Heart left ventricle (tissue), 16 donors: ENCODE measurements around the gene YIF1B. TPM values are rescaled to one million over a fixed set of nuclear protein-coding genes. Genes with fewer than 3 reads are reported as not detected.

Experiments
- ATAC-seq, 4 donors: fragments of 200-7000 bp; cut with Tn5 transposase; one replicate each; pipeline ENCODE4 v1.9.1; 2020 to 2022; ENCODE audit warnings: moderate library complexity in 4 of 4, mild to moderate bottlenecking in 3 of 4, moderate number of reproducible peaks in 1 of 4
- DNase-seq, 5 donors: peaks; one replicate each; pipeline ENCODE4 v3.0.0-alpha.2; 2020
- H3K27ac ChIP-seq, 12 donors: fragments of 200-600 bp; sonication (generic) in 4 of 12; one replicate each; pipeline versions ENCODE4 v1.5.0 to v1.8.0; 2016 to 2022; ENCODE audit warnings: mild to moderate bottlenecking in 2 of 12
- H3K27me3 ChIP-seq, 9 donors: fragments of 200-600 bp; sonication (generic) in 2 of 9; one replicate each; pipeline versions ENCODE4 v1.5.1 to v1.8.0; 2016 to 2022; ENCODE audit warnings: mild to moderate bottlenecking in 3 of 9
- H3K36me3 ChIP-seq, 9 donors: fragments of 200-600 bp; sonication (generic) in 2 of 9; one replicate each; pipeline versions ENCODE4 v1.5.0 to v1.8.0; 2018 to 2022; ENCODE audit warnings: mild to moderate bottlenecking in 2 of 9
- H3K4me1 ChIP-seq, 12 donors: fragments of 200-600 bp; sonication (generic) in 4 of 12; one replicate each; pipeline versions ENCODE4 v1.5.0 to v1.8.0; 2016 to 2022; ENCODE audit warnings: mild to moderate bottlenecking in 3 of 12
- H3K4me3 ChIP-seq, 12 donors: fragments of 200-600 bp; sonication (generic) in 4 of 12; one replicate each; pipeline versions ENCODE4 v1.5.0 to v1.8.0; 2017 to 2022; ENCODE audit warnings: mild to moderate bottlenecking in 9 of 12, moderate library complexity in 4 of 12
- H3K9me3 ChIP-seq, 12 donors: fragments of 200-600 bp; sonication (generic) in 4 of 12; one replicate each; pipeline versions ENCODE4 v1.5.0 to v1.8.0; 2016 to 2022; ENCODE audit warnings: mild to moderate bottlenecking in 1 of 12
- CTCF ChIP-seq, 12 donors: fragments of 200-600 bp; sonication (generic) in 4 of 12; IDR thresholded peaks; one replicate each; pipeline versions ENCODE4 v1.5.0 to v1.8.0; 2018 to 2022; ENCODE audit warnings: antibody characterized with exemption in 12 of 12, mild to moderate bottlenecking in 5 of 12
- POLR2A ChIP-seq, 2 donors: fragments of 450-650 bp; IDR thresholded peaks; one replicate each; pipeline ENCODE4 v1.6.1; 2017; ENCODE audit warnings: antibody characterized with exemption in 2 of 2, mild to moderate bottlenecking in 2 of 2, moderate library complexity in 2 of 2
- WGBS, 4 donors: extraction: QIAGEN DNeasy Blood & Tissue Kit in 2 of 4; methylation state at CpG; one replicate each; pipeline versions ENCODE4 v1.1.5 to v1.1.7; 2013 to 2018; 5-methylcytosine and 5-hydroxymethylcytosine counted together
- intact Hi-C, 10 donors: fragments of 100-400 bp; cut with DNase I; formaldehyde crosslinking; loops; one replicate each; pipeline versions ENCODE4 v1.11.1 to v1.14.2; 2022
- polyA plus RNA-seq, 2 donors: library from polyadenylated mRNA; stranded (reverse); fragments of 200-250 nt; gene quantifications; one replicate each; pipeline ENCODE4 v1.2.3, GENCODE V29; 2013
- total RNA-seq, 9 donors: library from RNA; depleted of rRNA in 2 of 9; stranded (reverse); fragments of >200 nt in 2 of 9; fragmentation: NEBNext Ultra II Directional in 3 of 9; extraction: Animal tissue kit (Norgen Biotek cat#: 25700) in 3 of 9; gene quantifications; one replicate each; pipeline versions ENCODE4 v1.1.0 to v1.2.4, GENCODE V29; 2016 to 2023
- donor health status: ischemic (EF 13 %, LVEDD 7.1; RV severe dilation, severe dysfunction).
- donor health status: healthy with polysubstance abuse.
- donor health status: DM: no; HTN: yes; CAD: no.
- donor health status: DM: no; HTN: no; CAD: no.
- donor health status: ischemic (EF 25% LVEDD 6.9; RV normal size, moderate dysfunction).
- donor health status: ischemic (EF 25% LVEDD 5.7; RV mildly dilated, moderate dysfunction).
- donor health status: healthy.
- donor health status: DM: yes; HTN: yes; CAD: no.
- donor health status: ischemic (EF 35%, LVEDD 5.7; RV mildly dilated, moderate dysfunction).
- donor health status: nonischemic (EF 11% LVEDD 7.7; RV severe dilation, severe dysfunction).
- donor health status: DM: yes; HTN: yes; CAD: no.
- donor health status: PGD.
- donor health status: ischemic (EF 29% LVEDD 5.4; RV normal size, mild dysfunction).
- donor health status: nonischemic (EF 23%, LVEDD 6.1; RV moderate dilation, normal function).

Gene YIF1B
- total and polyA plus RNA-seq, 11 donors: 26.4 to 113 (median 32.5) TPM

DNA sequence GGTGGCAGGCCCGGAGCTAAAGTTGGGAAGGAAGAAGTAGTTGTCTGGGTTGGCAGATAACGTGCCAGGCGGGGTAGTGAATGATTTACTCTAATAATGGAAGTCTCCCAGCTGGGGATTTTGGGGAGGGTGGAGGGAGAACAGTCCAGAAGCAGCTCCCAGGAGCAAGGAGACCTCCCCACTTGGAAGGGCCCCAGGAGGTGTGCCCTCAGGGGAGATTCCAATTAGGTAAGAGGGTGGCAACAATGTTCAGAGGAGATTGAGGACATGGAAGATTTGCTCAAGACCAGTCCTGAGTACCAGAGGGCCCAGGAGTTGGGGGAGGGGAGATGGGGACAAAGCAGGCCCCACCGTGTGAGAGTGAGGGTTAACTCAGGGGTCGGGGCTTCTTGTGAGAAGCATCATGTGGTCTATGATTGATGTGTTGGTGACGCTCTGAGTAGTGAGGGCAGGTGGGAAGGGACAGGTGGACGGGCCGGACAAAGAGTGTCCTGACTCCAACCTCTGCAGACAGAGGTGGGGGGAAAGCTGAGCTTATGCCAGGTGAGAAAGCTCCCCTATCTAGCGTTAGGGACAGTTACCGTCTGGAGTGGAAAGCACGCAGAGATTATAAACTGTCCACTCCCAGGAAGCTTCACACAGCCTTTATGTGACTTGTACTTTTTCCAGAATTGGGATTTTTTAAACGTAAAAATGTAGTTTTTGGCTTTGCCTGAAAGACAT lies 47.8 kb downstream of the YIF1B start:
- TF ChIP-seq POLR2A (IDR thresholded peaks at IDR 0.05) (no peak), CTCF (IDR thresholded peaks at IDR 0.05) (no peak)
- no peaks in the 10 kb centered on the region for H3K27me3 ChIP-seq
- H3K4me1 ChIP-seq: peaks cover 4 to 21% (median 11%) of the 10 kb centered on the region in 12 donors
- 70 to 86% (median 81%) methylated on average over 12 of the region's 12 CpGs for WGBS, 4 donors
- H3K27ac ChIP-seq: no peak overlapping the region
- H3K4me3 ChIP-seq: no peak overlapping the region
- ATAC-seq (no peak), DNase-seq (no peak)
- intact Hi-C loops: no loop called here
- H3K36me3 ChIP-seq: no peaks in the 10 kb centered on the region
- no peaks in the 10 kb centered on the region for H3K9me3 ChIP-seq

- DNase-seq (no peak), ATAC-seq (no peak)
- peaks cover 4 to 21% (median 11%) of the 10 kb centered on the region in 12 donors for H3K4me1 ChIP-seq
- no peak overlapping the region for H3K4me3 ChIP-seq
- TF ChIP-seq POLR2A (IDR thresholded peaks at IDR 0.05): no peak
- no peak for TF ChIP-seq CTCF (IDR thresholded peaks at IDR 0.05)
- WGBS, 4 donors: 83 to 84% (median 84%) methylated on average over 11 to 12 of the region's 12 CpGs
- H3K27ac ChIP-seq: no peak overlapping the region
- H3K27me3 ChIP-seq: no peaks in the 10 kb centered on the region
- H3K9me3 ChIP-seq: no peaks in the 10 kb centered on the region
- H3K36me3 ChIP-seq: no peaks in the 10 kb centered on the region
- intact Hi-C loops: no loop called here
Observed at GRCh38 chr19:38266981-38267597, 48.7 kb downstream of the YIF1B start.

DNA sequence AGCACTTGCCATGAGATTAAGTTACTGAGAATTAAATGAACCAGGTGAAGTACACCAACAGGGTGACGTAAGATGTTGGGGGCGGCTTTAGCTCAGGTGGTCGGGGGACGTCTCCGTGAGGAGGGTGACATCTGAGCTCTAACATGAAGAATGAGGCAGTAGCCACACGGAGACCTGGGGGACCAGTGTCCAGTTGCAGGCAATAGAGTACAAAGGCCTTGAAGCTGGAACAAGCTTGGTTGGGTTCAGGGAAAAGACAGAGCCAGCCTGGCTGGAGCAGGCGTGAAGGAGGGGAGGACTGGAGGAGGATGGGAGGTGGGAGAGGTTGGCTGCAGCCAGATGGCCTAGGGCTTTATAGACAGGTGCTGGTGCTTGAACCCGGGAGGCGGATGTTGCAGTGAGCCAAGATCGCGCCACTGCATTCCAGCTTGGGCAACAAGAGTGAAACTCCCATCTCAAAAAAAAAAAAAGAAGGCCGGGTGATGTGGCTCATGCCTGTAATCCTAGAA lies 49.8 kb downstream of the YIF1B start:
- Histone ChIP-seq H3K27ac (peak overlapping the region in 1 of 12 donors; percentile 89), H3K36me3 (no peaks in the 10 kb centered on the region), H3K27me3 (no peaks in the 10 kb centered on the region), H3K4me3 (peak overlapping the region in 1 of 12 donors; percentile 75), H3K9me3 (no peaks in the 10 kb centered on the region), H3K4me1 (peaks cover 4 to 21% (median 11%) of the 10 kb centered on the region in 12 donors)
- no peak for TF ChIP-seq CTCF (IDR thresholded peaks at IDR 0.05)
- TF ChIP-seq POLR2A (IDR thresholded peaks at IDR 0.05): no peak
- DNase-seq: no peak
- ATAC-seq: no peak
- intact Hi-C loops: no loop called here
- 92 to 96% (median 95%) methylated on average over 12 of the region's 12 CpGs for WGBS, 4 donors

DNA sequence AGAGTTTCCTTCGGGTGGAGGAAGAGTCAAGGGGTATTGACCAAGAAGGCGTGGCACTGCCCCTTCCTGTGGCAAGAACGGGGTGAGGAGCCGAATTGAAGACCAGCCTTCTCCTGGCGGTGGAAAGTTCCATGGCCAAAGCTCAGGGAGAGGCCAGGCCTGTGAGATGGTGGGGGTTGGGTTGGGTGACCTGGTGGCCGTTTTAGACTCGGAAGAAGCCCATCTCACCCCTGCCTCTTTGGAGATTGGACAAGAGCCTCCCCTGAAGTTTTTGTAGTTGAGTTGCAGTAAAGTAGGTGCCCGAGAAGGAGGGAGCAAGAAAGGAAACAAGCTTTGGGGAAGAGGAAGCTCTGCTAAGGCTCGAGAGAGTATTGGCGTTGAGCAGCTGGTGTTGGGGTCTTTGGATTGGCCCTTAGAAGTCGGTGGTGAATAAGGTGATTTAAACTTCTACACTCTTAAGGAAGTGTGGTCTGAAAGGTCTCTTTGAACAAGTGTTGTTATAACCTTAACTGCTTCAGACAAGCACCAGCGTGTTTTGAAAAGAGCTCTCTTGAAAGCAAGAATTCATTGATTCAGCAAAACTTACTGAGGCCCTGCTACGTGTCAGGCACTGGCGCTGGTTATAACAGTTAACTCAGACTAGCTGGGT lies 50.4 kb downstream of the YIF1B start:
- ATAC-seq (peak in 3 of 4 donors; percentile 9 to 21 (median 18)), DNase-seq (no peak)
- peak overlapping the region in 8 of 12 donors; percentile 53 to 75 (median 62) for H3K4me3 ChIP-seq
- H3K27ac ChIP-seq: peak overlapping the region in 3 of 12 donors; percentile 3 to 89 (median 64)
- H3K9me3 ChIP-seq: no peaks in the 10 kb centered on the region
- 79 to 85% (median 81%) methylated on average over 14 of the region's 14 CpGs for WGBS, 4 donors
- TF ChIP-seq POLR2A (IDR thresholded peaks at IDR 0.05) (no peak), CTCF (IDR thresholded peaks at IDR 0.05) (no peak)
- intact Hi-C loops: no loop called here
- H3K36me3 ChIP-seq: no peaks in the 10 kb centered on the region
- no peaks in the 10 kb centered on the region for H3K27me3 ChIP-seq
- peaks cover 4 to 21% (median 11%) of the 10 kb centered on the region in 12 donors for H3K4me1 ChIP-seq
